Measurements from ENCODE around the gene EZH1. TPM values are rescaled to one million over a fixed set of nuclear protein-coding genes. Genes with fewer than 3 reads are reported as not detected.
"Not testable (repeated sequence)": the region's sequence is repeated elsewhere in the genome, so short reads cannot be mapped to it uniquely, and the experiment has no call there.

The EZH1 gene
- total RNA-seq, 1 donor from 2014 or later, result 43.3 TPM

GRCh38 chr17:42667088-42667951, 77.5 kb downstream of the EZH1 start:
- Histone ChIP-seq H3K4me1 (peaks cover 53% of the 10 kb centered on the region), H3K9me3 (replicated peaks) (no peaks in the 10 kb centered on the region), H3K27me3 (ENCODE audit: low read depth) (no peaks in the 10 kb centered on the region), H3K4me3 (no peak overlapping the region), H3K36me3 (peaks cover 85% of the 10 kb centered on the region), H3K27ac (replicated peaks) (peak overlapping the region; percentile 90)
- DNase-seq, result no peak
- intact Hi-C loops (cut with micrococcal nuclease), result no loop called here
- TF ChIP-seq, protein P1, sequence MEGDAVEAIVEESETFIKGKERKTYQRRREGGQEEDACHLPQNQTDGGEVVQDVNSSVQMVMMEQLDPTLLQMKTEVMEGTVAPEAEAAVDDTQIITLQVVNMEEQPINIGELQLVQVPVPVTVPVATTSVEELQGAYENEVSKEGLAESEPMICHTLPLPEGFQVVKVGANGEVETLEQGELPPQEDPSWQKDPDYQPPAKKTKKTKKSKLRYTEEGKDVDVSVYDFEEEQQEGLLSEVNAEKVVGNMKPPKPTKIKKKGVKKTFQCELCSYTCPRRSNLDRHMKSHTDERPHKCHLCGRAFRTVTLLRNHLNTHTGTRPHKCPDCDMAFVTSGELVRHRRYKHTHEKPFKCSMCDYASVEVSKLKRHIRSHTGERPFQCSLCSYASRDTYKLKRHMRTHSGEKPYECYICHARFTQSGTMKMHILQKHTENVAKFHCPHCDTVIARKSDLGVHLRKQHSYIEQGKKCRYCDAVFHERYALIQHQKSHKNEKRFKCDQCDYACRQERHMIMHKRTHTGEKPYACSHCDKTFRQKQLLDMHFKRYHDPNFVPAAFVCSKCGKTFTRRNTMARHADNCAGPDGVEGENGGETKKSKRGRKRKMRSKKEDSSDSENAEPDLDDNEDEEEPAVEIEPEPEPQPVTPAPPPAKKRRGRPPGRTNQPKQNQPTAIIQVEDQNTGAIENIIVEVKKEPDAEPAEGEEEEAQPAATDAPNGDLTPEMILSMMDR (IDR thresholded peaks at IDR 0.05; ENCODE audit: borderline replicate concordance), result no peak

DNA sequence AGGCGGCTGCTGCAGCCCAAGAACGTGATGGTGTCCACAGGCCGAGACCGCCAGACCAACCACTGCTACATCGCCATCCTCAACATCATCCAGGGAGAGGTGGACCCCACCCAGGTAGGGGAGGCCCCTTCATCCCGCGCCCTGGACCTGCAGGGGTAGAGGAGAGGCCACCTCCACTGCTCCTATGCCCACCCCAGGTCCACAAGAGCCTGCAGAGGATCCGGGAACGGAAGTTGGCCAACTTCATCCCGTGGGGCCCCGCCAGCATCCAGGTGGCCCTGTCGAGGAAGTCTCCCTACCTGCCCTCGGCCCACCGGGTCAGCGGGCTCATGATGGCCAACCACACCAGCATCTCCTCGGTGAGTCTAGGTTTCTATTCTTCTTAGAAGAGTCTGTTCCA, 78.7 kb downstream of the EZH1 start:
- Histone ChIP-seq H3K4me1 (peaks cover 57% of the 10 kb centered on the region), H3K36me3 (peaks cover 83% of the 10 kb centered on the region)
- H3K9me3 ChIP-seq (replicated peaks); intact Hi-C loops (cut with micrococcal nuclease); H3K4me3 ChIP-seq; H3K27ac ChIP-seq (replicated peaks); H3K27me3 ChIP-seq (ENCODE audit: low read depth); DNase-seq: not testable (repeated sequence)

- Histone ChIP-seq H3K9me3 (replicated peaks) (no peaks in the 10 kb centered on the region), H3K4me1 (peaks cover 57% of the 10 kb centered on the region), H3K36me3 (peaks cover 78% of the 10 kb centered on the region), H3K27me3 (ENCODE audit: low read depth) (no peaks in the 10 kb centered on the region), H3K27ac (replicated peaks) (peak overlapping the region; percentile 3), H3K4me3 (no peak overlapping the region)
- intact Hi-C loops (cut with micrococcal nuclease), result no loop called here
- no peak for DNase-seq
- TF ChIP-seq, protein P1 (IDR thresholded peaks at IDR 0.05; ENCODE audit: borderline replicate concordance), result no peak
Observed at GRCh38 chr17:42665581-42666001, 79.2 kb downstream of the EZH1 start.

GRCh38 chr17:42660692-42661345, 84.0 kb downstream of the EZH1 start:
- Histone ChIP-seq H3K27ac (replicated peaks) (peak overlapping the region; percentile 14), H3K9me3 (replicated peaks) (no peaks in the 10 kb centered on the region), H3K4me1 (peaks cover 34% of the 10 kb centered on the region), H3K27me3 (ENCODE audit: low read depth) (no peaks in the 10 kb centered on the region), H3K4me3 (no peak overlapping the region), H3K36me3 (peaks cover 40% of the 10 kb centered on the region)
- TF ChIP-seq, protein P1 (IDR thresholded peaks at IDR 0.05; ENCODE audit: borderline replicate concordance), result no peak
- no peak for DNase-seq
- intact Hi-C loops (cut with micrococcal nuclease), result no loop called here

DNA sequence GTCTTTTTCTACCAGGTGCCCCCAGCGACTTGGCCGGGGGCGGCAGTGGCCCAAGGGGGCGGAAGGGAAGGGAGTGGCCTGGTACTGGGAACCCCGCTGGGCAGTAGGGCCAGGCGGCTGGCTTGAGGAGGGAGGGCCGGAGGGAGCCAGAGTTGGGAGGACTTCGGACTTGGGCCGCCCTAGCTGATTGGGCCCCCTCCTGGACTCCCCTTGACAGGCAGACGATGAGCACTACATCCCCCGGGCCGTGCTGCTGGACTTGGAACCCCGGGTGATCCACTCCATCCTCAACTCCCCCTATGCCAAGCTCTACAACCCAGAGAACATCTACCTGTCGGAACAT, 84.9 kb downstream of the EZH1 start:
- Histone ChIP-seq H3K4me3 (peak overlapping the region; percentile 90), H3K4me1 (peaks cover 31% of the 10 kb centered on the region), H3K36me3 (peaks cover 30% of the 10 kb centered on the region)
- H3K27ac ChIP-seq (replicated peaks); DNase-seq; H3K27me3 ChIP-seq (ENCODE audit: low read depth); H3K9me3 ChIP-seq (replicated peaks); intact Hi-C loops (cut with micrococcal nuclease): not testable (repeated sequence)

GRCh38 chr17:42659079-42659931, 85.5 kb downstream of the EZH1 start, which contains the start of gene TUBG2:
TUBG2 (plus strand) TSS chr17:42659284; CDS start chr17:42659504, 220 bp downstream.
- Histone ChIP-seq H3K27me3 (ENCODE audit: low read depth) (no peaks in the 10 kb centered on the region), H3K9me3 (replicated peaks) (no peaks in the 10 kb centered on the region), H3K4me3 (peak within 1 kb of the TSS; percentile 90), H3K27ac (replicated peaks) (peak within 1 kb of the TSS; percentile 88), H3K36me3 (peaks cover 24% of the 10 kb centered on the region), H3K4me1 (peaks cover 31% of the 10 kb centered on the region)
- intact Hi-C loops (cut with micrococcal nuclease), result no loop called here
- TF ChIP-seq, protein P1 (IDR thresholded peaks at IDR 0.05; ENCODE audit: borderline replicate concordance), result no peak
- DNase-seq, result peak; percentile 89

All from left ventricle myocardium inferior (tissue), 1 donor.